Glutamatergic neuron (in vitro differentiated cells): ENCODE measurements around the gene UBE2J2. TPM values are rescaled to one million over a fixed set of nuclear protein-coding genes. Genes with fewer than 3 reads are reported as not detected.

Source experiments
- DNase-seq: peaks from one replicate; pipeline ENCODE4 v3.0.0; 2022
- H3K27ac Mint-ChIP-seq: one replicate; pipeline ENCODE4 v1.8.0; 2020; ENCODE audit warnings: mild to moderate bottlenecking, mixed read lengths, inconsistent platforms; ENCODE audit not compliant: unreplicated experiment
- H3K27me3 Mint-ChIP-seq: one replicate; pipeline ENCODE4 v1.8.0; 2020; ENCODE audit warnings: mild to moderate bottlenecking, moderate library complexity, mixed read lengths, inconsistent platforms; ENCODE audit not compliant: unreplicated experiment
- H3K36me3 Mint-ChIP-seq: one replicate; pipeline ENCODE4 v1.8.0; 2020; ENCODE audit warnings: mild to moderate bottlenecking, mixed read lengths, inconsistent platforms; ENCODE audit not compliant: unreplicated experiment
- H3K4me1 Mint-ChIP-seq: one replicate; pipeline ENCODE4 v1.8.0; 2020; ENCODE audit warnings: mild to moderate bottlenecking, low read depth, mixed read lengths, inconsistent platforms; ENCODE audit not compliant: unreplicated experiment
- H3K4me3 Mint-ChIP-seq: one replicate; pipeline ENCODE4 v1.8.0; 2020; ENCODE audit warnings: mild to moderate bottlenecking, mixed read lengths, inconsistent platforms; ENCODE audit not compliant: unreplicated experiment
- H3K9me3 Mint-ChIP-seq: one replicate; pipeline ENCODE4 v1.8.0; 2020; ENCODE audit warnings: mild to moderate bottlenecking, moderate library complexity, mixed read lengths, inconsistent platforms; ENCODE audit not compliant: unreplicated experiment
- CTCF ChIP-seq: fragments of 200-600 bp; sonication (generic); IDR thresholded peaks from one replicate; pipeline ENCODE4 v1.5.0; 2021; ENCODE audit not compliant: partially characterized antibody, unreplicated experiment
- long read RNA-seq: library from polyadenylated mRNA; unstranded; transcript quantifications from one replicate; pipeline ENCODE4 v2.0.0, GENCODE V29; 2020; ENCODE audit not compliant: unreplicated experiment
- total RNA-seq: library from RNA; stranded (reverse); fragmentation: NEBNext Ultra II Directional; extraction: Animal tissue kit (Norgen Biotek cat#: 25700); gene quantifications from one replicate; pipeline ENCODE4 v1.2.1, GENCODE V29; 2021; ENCODE audit not compliant: unreplicated experiment

Gene UBE2J2
- total RNA-seq = 88.1 TPM
- long read RNA-seq, transcript UBE2J2-202 (7 exons, 1,733 nt) = major isoform, 13 of 34 reads
- long read RNA-seq, partial matches to known transcripts = 0 of 34 reads
- long read RNA-seq, other reads (novel, unspliced or antisense) = 11 of 34 reads

- peak; percentile 96 for DNase-seq
- H3K27ac Mint-ChIP-seq = peak within 1 kb of the TSS; percentile 90
- TF ChIP-seq CTCF = no peak
- peaks cover 14% of the 10 kb centered on the region for H3K9me3 Mint-ChIP-seq
- peaks cover 14% of the 10 kb centered on the region for H3K27me3 Mint-ChIP-seq
- peak within 1 kb of the TSS; percentile 90 for H3K4me3 Mint-ChIP-seq
- no peaks in the 10 kb centered on the region for H3K36me3 Mint-ChIP-seq
- peaks cover 33% of the 10 kb centered on the region for H3K4me1 Mint-ChIP-seq
Observed at GRCh38 chr1:1273512-1274298, at the start of gene UBE2J2. Gene UBE2J2, minus strand, starts transcription at chr1:1273854. Its CDS starts 5,862 bp downstream, at chr1:1267992.

GRCh38 chr1:1322952-1323351 lies 49.3 kb upstream of the UBE2J2 start:
- TF ChIP-seq CTCF = no peak
- peaks cover 8% of the 10 kb centered on the region for H3K9me3 Mint-ChIP-seq
- H3K27ac Mint-ChIP-seq = no peak overlapping the region
- H3K27me3 Mint-ChIP-seq = peaks cover 6% of the 10 kb centered on the region
- H3K4me1 Mint-ChIP-seq = peaks cover 8% of the 10 kb centered on the region
- H3K36me3 Mint-ChIP-seq = no peaks in the 10 kb centered on the region
- DNase-seq = no peak
- H3K4me3 Mint-ChIP-seq = peak overlapping the region; percentile 85

GRCh38 chr1:1322418-1322817 lies 48.8 kb upstream of the UBE2J2 start:
- H3K27ac Mint-ChIP-seq = no peak overlapping the region
- peaks cover 9% of the 10 kb centered on the region for H3K4me1 Mint-ChIP-seq
- H3K27me3 Mint-ChIP-seq = peaks cover 6% of the 10 kb centered on the region
- DNase-seq = peak; percentile 36
- H3K4me3 Mint-ChIP-seq = peak overlapping the region; percentile 81
- no peak for TF ChIP-seq CTCF
- H3K36me3 Mint-ChIP-seq = no peaks in the 10 kb centered on the region
- peaks cover 8% of the 10 kb centered on the region for H3K9me3 Mint-ChIP-seq

- Mint-ChIP-seq H3K27me3 (peaks cover 8% of the 10 kb centered on the region), H3K36me3 (no peaks in the 10 kb centered on the region), H3K4me1 (peaks cover 12% of the 10 kb centered on the region), H3K27ac (no peak overlapping the region), H3K9me3 (peaks cover 10% of the 10 kb centered on the region), H3K4me3 (no peak overlapping the region)
- no peak for TF ChIP-seq CTCF
- DNase-seq = no peak
Observed at GRCh38 chr1:1321477-1321876, 47.8 kb upstream of the UBE2J2 start.
